DMS53 (cell line): Measurements from ENCODE around the gene ZNG1A.
"Not testable (repeated sequence)": the region's sequence is repeated elsewhere in the genome, so short reads cannot be mapped to it uniquely, and the experiment has no call there.

ENCODE experiments used
- DNase-seq: peaks from one replicate; lab custom pipeline; 2025; lab: John Stamatoyannopoulos, UW

The ZNG1A gene

DNA sequence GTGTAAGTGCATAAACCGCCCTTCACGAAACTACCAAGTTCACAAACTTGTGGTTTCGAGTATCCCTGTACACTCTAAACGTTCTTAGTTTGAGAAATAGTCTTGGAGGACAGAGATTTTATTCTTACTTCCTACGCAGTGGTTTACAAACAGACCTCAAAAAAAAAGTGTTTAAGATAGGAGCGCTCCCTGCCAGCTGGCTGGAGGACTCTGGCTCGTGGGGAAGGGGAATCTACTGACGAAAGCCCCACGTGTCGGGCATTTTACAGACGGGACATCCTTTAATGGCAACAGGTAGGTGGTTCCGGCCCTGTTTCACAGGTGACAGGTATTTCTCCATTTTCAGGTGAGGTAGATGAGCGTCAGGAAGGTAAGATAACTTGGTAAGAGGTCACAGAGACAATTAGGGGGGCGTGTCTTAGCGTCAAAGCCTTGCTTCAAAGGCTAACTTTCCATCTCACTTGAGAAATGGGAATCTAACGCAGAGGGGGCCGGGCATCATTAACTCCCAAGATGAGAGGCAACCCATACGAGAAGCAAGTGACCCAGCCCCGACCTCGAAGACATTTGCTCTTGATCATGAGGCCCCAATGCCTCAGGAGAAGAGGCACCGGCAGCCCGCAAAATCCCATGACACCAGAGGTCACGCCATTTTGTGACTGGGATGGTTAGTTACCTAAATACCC lies 573 bp downstream of the ZNG1A start:
- DNase-seq = peak; percentile 1

DNA sequence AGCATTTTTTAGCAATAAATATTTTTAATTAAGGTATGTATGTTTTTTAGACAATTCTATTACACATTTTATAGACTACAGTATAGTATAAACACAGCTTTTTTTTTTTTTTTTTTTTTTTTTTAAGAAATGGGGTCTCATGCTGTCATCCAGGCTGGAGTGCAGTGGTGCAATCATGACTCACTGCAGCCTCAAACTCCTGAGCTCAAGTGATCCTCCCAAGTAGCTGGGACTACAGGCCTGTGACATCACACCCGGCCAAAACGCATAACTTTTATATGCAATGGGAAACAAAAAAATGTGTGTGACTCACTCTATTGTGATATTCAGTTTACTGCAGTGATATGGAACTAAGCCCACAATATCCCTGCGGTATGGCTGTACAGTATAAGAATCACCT lies 9.1 kb downstream of the ZNG1A start:
- DNase-seq = not testable (repeated sequence)

DNA sequence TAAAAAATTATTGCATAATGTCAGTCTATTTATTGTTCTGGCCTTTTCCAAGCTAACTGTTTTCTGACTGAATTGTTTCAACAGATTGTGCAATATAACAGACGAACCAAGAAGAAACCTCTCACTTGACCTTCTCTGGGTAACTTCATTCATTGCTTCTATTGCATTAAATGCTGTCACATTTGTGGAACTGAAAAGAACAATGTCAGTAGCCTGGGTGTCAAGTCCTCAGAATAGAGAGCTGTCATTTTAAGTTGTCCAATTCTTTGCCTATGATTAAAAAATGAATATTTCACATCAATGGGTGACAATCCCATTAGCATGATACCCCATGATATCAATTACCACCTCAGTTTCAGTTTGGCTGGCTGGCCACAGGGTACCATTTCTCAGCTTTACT lies 19.0 kb downstream of the ZNG1A start:
- DNase-seq = not testable (repeated sequence)

DNA sequence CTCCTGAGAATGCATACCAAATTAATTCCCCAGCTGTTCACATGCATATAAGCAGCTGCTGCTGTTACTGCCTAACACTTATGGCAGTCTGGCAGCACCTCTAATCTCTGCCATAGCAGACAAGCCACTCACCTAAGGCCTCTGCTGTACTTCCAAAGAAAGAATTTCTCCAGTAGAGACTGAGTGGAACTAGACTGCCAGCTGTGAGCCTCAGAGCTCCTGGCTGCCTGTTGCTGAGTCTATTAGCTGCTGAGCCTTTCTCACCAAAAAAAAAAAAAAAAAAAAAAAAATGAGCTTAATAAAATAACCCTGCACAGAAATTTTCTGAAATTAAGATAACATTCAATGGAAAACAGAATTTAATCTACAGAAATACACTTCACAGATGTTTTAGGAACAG lies 27.7 kb downstream of the ZNG1A start:
- DNase-seq = not testable (repeated sequence)

DNA sequence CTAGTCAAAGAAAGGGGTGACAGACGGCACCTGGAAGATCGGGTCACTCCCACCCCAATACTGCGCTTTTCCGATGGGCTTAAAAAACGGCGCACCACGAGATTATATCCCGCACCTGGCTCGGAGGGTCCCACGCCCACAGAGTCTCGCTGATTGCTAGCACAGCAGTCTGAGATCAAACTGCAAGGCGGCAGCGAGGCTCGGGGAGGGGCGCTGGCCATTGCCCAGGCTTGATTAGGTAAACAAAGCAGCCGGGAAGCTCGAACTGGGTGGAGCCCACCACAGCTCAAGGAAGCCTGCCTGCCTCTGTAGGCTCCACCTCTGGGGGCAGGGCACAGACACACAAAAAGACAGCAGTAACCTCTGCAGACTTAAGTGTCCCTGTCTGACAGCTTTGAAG lies 39.0 kb downstream of the ZNG1A start:
- DNase-seq = not testable (repeated sequence)

DNA sequence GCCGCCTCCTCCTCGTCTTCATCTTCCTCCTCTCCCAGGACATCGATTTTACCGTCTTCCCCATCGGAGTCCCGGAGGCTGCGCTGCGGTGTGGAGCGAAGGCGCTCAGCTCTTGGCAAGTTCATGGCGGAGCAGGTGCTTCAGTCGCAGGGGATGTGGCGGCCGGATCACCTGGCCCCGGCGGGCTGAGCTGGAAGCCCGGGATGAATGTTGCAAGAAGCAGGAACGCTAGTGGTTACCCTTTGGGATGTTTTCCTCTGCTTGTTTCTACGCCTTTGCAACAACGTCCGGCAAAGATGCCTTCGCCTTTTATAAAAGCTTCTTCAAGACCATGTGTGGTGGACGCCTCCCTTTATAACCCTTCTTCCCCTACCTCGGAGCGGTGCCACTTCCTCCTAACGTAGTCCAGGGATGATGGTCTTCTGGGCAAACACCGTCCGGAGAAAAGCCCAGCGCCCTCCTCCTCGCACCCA lies 60.8 kb downstream of the ZNG1A start, which contains the start of gene FOXD4:
TSS of gene FOXD4 (minus strand) at position 423 of the 473 bp plus-strand sequence. CDS start at position 125, 298 bp downstream.
- not testable (repeated sequence) for DNase-seq

DNA sequence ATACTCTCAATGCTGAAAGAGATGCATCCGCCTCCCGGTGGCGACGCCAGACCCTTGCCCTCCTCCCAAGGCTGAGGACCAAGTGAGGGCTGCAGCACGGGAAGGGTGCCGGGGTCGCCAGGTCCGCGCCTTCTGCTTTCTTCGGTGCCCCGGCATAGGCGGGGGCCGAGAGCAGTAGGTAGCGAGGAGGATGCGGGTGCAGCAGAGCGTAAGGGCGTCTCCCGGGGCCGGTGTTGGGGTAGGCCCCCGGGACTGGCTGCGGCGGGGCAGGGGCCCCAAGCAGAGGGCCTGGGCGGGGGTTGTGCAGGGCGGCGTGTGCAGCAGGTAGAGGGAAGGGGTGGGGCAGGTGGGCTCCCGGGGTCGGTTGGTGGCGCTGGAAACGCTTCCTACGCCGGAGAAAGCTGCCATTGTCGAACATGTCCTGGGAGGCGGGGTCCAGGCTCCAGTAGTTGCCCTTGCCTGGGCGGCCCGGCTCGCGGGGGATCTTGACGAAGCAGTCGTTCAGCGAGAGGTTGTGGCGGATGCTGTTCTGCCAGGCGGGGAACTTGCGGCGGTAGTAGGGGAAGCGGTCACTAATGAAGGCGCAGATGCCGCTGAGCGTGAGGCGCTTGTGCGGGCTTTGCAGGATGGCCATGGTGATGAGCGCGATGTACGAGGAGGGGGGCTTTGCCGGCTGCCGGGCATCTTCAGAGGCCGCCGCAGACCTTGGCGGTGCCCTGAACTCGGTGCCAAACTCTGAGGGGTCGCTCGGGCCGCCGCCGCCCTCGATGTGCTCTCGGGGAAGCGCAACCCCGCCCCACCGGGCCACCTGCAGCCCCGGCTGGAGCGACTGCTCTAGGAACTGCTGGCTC lies 61.5 kb downstream of the ZNG1A start:
- DNase-seq = not testable (repeated sequence)

DNA sequence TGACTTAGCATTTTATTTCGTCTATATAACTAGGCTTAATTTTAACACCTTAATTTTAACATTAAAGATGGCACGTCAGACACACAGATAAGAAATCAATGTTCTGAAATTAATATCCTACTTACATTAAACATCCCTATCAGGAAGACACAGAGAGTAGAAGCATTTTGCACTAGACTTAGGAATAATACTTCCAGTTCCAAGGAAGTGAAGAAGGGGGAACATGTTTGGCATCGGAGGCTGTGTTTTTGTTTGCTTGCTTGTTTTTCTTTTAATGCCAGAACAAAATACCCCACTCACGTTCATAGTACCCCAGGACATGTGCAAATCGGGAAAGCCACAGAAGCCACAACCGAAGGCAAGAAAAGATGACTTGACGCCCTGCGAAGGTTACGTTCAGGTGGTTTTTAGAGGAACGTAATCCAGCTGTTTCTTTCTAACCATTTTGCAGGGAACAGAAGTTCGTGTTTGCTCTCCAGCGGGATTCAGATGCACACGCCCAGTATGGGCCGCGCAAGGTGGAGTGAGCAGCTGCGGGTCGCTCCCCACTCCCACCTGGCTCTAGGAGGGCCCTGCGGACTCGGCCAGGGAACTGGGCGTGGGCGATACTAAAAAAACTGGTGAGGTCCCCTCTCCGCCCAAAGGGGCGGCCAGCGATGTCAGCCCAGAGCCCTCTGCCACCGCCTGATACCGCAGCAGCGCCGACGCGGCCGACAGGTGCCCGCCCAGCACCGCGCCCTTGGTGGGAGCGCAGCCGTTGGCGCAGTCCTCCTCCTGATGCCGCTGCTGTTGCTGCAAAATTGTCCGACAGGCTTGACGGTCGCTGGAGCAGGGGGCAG lies 62.4 kb downstream of the ZNG1A start:
- DNase-seq = not testable (repeated sequence)

DNA sequence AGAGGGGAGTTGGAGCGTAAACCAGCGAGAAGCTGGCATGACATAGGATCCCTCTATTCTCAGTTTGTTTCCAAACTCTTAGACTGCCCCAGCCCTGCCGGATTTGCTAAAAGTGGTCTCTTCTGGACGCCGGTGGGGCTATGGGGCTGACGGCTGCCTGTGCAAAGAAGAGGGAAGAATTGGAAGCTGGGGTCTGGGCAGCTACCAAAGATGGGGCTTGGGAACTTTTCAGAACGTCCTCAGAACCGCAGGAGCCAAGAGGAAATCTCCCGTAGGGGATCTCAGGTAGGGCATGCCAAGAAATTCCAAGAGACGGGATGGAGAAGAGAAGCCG lies 63.8 kb downstream of the ZNG1A start:
- not testable (repeated sequence) for DNase-seq

DNA sequence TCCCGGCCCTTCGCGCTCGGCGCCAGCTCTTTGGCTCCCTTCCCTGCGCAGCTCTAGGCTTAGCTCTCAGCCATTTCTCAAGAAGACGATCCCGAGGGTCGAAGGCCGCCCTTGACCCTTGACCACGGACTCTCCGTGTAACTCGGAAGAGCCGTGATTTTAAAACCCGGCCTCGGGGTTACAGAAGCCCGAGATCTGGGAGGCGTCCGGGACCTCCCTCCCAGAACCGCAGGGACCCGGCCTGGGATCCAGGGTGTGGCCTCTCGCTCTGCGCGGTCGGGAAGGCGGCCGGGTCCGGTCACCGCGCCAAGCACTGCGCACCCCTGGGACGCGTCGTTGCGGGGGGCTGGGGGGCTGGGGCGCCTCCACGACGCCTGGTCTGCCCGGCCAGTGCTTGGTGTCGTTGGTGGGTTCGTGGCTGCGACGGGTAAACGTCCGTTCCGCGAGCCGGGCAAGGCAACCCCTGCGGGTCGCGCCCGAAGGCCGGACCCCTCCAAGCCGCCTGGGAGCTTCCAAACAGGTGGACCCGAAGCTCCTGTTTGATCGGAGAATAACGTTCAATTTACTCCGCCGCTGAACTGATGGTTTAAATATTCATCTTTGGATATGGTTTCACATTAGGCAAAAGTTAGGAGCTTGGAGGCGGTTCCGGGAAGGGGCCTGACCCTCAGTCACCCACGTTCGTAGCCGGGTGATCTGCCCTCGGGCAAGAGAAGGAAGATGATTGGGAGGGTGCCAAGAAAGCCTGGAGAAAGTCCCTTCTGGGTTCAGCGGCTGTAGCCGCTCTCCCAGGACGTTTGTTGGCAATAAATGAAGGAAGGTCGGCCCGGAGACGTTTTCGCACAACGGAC lies 64.4 kb downstream of the ZNG1A start:
- DNase-seq = not testable (repeated sequence)

DNA sequence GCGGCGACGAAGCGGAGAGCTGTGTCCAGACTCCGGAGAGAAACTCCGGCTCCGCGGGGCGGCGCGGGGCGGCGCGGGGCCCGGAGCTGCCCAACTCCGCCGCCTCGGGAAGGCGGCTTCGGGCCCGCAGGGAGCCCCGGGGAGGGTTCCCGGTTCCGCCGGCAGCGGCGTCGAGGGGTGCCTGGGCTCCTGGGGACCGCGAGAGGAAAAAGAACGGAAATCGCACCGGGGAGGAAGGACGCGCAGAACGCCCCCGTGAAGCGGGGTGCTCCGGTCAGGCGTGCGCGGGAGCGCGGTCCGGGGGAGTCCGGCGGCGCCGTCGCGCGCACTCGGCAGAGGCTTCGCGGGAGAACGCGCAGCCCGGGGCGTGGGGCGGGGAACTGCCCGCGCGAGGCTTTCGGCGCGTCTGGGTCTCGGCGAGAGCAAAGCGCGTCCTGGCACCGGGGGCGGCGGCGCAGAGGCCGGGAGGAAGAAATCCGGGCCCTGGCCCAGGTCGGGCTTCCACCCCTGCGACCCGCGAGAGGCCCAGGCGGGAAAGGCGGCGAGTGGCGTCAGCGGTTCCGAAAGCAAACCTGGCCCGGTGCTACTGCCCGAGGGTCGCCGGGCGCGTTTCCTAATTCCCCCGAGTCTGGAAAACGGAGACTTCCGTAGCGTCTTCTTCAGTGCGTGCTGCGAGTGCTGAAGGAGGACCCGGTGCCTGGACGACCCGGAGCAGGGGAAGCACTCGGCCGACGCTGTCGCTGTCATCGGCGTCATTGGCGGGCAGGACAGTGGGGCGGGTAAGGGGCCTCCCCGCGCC lies 65.2 kb downstream of the ZNG1A start:
- not testable (repeated sequence) for DNase-seq

DNA sequence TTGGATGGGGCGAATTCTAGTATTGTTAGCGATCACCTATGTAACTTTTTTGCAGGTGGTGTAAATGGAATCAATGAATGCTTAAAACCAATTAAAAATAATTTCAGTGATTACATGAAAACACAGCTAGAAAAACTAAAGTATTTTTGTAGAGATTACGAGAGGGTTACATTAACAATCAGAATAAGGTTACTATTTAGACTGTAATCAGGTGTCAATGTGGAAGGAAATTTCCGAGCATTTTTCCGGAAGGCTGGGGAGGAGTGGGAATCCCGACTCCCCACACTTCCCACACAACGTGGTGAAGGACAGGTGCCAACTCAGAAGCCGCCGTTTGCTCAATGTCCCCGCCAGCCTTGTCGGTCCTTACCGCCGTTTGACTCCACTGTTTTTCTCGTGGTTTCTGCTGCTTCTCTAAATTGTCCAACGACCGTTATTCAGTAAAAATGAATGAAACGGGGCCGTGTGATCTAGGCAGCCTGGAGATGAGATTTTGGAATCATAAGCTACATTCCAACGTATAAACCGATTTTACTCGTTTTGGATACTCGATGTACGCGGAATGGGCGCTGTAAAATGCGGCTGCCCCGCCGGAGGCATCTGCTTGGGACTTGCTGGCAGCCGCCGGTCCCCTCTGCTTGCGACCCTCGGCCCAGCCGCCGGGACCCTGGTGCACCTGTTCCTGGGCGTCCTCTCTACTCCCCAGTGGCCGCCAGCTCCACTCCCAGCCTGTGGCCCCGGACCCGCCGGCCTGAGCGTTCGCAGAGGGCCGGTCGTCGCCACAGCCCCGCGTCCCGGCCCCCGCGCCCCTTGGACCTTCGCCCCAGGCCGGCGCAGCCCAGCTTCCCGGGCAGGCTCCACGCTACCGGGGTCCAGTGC lies 66.0 kb downstream of the ZNG1A start:
- not testable (repeated sequence) for DNase-seq

DNA sequence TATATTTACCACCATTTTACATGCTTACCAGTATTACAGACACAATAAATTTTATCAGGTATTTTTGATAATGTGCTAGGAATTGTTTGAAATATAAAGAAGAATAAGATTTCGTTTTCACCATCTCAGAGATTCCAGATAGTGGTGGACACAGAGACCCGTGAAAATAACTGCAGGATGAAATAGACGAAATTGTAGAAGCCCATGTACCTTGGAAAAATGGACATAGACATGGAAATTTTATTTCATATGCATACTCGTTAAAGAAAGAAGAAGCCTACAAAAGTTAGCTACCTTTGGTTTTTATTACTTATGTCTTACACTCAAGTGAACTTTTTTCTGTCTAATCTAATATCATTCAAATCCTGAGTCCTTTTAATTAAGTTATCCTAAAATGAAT lies 68.2 kb downstream of the ZNG1A start:
- DNase-seq = not testable (repeated sequence)

DNA sequence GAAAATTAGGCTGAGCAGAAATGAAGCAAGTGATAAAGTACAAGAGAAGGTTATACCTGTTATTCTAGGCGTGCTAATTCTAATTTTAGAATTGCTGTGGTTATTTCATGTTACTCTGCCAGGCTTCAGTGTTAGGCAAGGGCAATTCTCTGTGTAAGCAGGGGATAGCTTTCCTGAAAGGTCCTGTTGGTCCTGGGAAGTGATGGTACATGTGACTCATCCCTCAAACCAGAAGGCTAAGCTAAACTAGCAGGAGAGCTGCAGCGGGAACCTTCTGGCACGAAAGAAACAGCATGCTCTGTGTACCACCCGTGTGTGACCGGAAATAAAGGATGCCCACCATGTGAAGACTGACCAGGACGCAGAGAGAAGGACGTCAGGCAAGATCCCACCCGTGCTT lies 69.3 kb downstream of the ZNG1A start:
- DNase-seq = peak; percentile 23

DNA sequence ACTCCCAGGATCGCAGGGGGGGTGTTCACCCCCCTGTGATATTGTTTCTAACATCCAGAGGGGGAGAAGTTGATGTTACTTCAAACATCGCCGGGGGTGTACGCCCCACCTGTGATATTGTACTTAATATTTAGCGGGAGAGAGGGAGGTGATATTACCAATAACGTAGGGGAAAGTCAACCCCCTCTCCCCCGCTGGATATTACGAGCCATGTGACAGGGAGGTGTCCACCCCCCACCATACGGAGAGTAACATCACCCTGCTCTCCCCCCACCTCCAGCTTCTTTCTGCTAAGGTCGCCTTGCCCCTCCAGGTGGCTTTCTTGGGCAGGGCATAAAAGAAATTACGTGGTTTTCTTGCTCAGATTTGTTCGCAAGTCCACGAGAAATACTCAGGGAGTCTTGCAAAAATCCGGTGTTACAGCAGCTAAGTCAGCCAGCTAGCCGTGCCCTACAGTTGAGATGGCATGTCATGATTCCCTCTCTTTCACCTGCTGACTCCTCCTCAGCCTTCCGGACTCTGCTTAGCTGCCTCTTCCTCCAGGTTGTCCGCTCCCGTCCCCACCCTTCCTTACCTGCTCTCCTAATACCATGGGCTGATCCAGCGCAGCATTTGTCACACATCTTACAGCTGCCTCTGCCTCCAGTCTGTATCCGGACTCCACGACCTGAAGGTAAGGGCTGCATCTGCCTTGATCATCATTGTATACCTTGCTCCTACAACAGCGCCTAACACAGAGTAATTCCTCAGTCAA lies 69.9 kb downstream of the ZNG1A start:
- peak; percentile 19 for DNase-seq

DNA sequence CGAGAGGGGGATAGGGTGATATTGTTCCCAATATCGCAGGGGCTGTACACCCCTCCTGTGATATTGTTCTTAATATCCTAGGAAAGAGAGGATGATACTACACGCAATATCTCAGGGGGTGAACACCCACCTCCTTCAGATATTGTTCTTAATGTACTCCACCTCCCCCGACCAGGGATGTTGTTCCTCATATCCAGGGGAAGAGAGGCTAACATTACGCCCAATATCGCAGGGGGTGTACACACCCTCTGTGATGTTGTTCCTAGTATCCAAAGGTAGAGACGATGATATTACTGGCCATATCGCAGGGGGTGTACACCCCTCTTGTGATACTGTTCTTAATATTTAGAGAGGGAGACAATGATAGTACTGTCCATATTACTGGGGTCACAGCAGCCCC lies 72.9 kb downstream of the ZNG1A start:
- DNase-seq = not testable (repeated sequence)

DNA sequence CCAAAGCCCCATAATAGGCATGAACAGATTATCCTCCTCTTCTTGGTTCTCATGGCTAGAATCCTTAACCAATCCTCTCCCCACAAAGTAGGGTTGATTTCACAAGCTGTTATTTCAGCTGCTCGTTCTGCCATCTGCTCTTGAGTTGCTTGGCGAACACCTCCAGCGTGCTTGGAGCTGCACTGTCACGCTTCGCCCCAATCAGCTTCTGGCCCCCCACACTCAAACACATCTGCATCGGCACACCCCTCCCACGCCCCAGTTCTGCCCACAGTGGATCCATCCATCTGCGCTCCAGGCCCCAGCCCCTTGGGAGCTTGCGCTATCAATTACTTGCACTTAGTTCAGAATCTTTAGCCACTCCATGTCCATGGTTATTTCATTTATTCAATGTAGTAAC lies 78.4 kb downstream of the ZNG1A start:
- DNase-seq = not testable (repeated sequence)

DNA sequence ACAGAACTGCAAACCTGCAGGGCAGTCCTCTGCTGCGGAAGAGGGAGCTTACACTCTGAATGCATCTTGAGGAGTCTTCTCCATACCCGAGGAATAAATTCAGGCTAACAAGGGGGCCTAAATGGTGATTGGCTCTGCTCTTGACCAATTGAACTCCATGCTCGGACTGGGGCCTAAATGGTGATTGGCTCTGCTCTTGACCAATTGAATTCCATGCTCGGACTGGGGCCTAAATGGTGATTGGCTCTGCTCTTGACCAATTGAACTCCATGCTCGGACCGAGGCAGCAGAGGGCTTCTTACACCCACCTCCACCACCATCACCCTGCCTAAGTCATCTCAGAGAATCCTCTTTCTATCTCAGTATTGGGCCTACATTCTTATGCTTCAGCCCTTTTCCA lies 79.0 kb downstream of the ZNG1A start:
- DNase-seq = not testable (repeated sequence)

DNA sequence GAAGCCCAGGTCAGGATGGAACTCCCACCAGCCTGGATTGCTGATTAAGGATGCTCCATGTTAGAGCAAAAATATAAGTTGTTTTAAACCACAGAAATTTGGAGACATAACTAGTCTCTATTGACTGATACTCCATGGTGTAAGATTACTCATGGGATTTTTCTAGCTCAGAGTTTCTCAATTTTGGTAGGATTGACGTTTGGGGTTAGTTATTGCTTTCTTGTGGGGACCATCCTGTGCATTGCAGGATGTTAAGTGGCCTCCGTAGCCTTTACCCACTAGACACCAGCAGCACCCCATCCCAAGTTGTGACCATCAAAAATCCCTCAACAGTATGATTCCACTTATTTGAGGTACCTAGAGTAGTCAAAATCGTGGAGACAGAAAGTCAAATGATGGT lies 80.1 kb downstream of the ZNG1A start:
- DNase-seq = not testable (repeated sequence)
